ENCODE results near the gene SLC35E3.
"Not testable (repeated sequence)": the region's sequence is repeated elsewhere in the genome, so short reads cannot be mapped to it uniquely, and the experiment has no call there.

The SLC35E3 gene

GRCh38 chr12:68814490-68815231, 68.7 kb downstream of the SLC35E3 start:
- no peak for DNase-seq

GRCh38 chr12:68815232-68815927, 69.4 kb downstream of the SLC35E3 start:
- DNase-seq, result no peak

- no peak for DNase-seq
Observed at GRCh38 chr12:68815928-68816800, 70.2 kb downstream of the SLC35E3 start.

GRCh38 chr12:68819481-68819880, 73.5 kb downstream of the SLC35E3 start:
- DNase-seq, result not testable (repeated sequence)

GRCh38 chr12:68821357-68822188, 75.6 kb downstream of the SLC35E3 start:
- no peak for DNase-seq

GRCh38 chr12:68823696-68824095, 77.7 kb downstream of the SLC35E3 start:
- DNase-seq, result no peak

GRCh38 chr12:68824131-68824530, 78.2 kb downstream of the SLC35E3 start:
- DNase-seq, result no peak

GRCh38 chr12:68824597-68825250, 78.7 kb downstream of the SLC35E3 start:
- DNase-seq, result no peak

GRCh38 chr12:68825569-68826217, 79.7 kb downstream of the SLC35E3 start:
- no peak for DNase-seq

- DNase-seq, result no peak
Observed at GRCh38 chr12:68827895-68828671, 82.1 kb downstream of the SLC35E3 start.

- DNase-seq, result no peak
Observed at GRCh38 chr12:68828672-68829068, 82.7 kb downstream of the SLC35E3 start.

Data from NCI-H1105 (cell line).